Right atrium auricular region (tissue), 2 donors: ENCODE measurements around the gene CSNK2B. TPM values are rescaled to one million over a fixed set of nuclear protein-coding genes. Genes with fewer than 3 reads are reported as not detected.

Experiments used
- DNase-seq: peaks from one replicate; pipeline ENCODE4 v3.0.0-alpha.2; 2019; ENCODE audit warnings: low spot score
- H3K27ac ChIP-seq, 2 donors: fragments of 200-600 bp; sonication (generic); 1 replicate in 1 of 2; 2 replicates in 1 of 2; pipeline ENCODE4 v1.5.1; 2016 to 2019
- H3K27me3 ChIP-seq, 2 donors: fragments of 200-600 bp; sonication (generic); one replicate each; pipeline versions ENCODE4 v1.5.1 to v1.6.0; 2017 to 2019
- H3K36me3 ChIP-seq: fragments of 200-600 bp; sonication (generic); one replicate; pipeline ENCODE4 v1.5.1; 2016
- H3K4me1 ChIP-seq, 2 donors: fragments of 200-600 bp; sonication (generic); one replicate each; pipeline versions ENCODE4 v1.5.1 to v1.6.0; 2017 to 2019
- H3K4me3 ChIP-seq, 2 donors: fragments of 200-600 bp; sonication (generic); 1 replicate in 1 of 2; 2 replicates in 1 of 2; pipeline ENCODE4 v1.5.1; 2017 to 2019; ENCODE audit warnings: mild to moderate bottlenecking in 1 of 2, moderate library complexity in 1 of 2
- H3K9me3 ChIP-seq, 2 donors: fragments of 200-600 bp; sonication (generic); one replicate each; pipeline ENCODE4 v1.5.1; 2019
- total RNA-seq, 2 donors: library from RNA; depleted of rRNA; stranded (reverse); fragments of >200 nt; gene quantifications; one replicate each; pipeline ENCODE4 v1.1.0, GENCODE V29; 2016
- TF ChIP-seq, protein P1 (sequence below), 2 donors: fragments of 200-600 bp; sonication (generic); IDR thresholded peaks; one replicate each; pipeline ENCODE4 v1.5.1; 2019; ENCODE audit warnings: antibody characterized with exemption in 2 of 2

The CSNK2B gene
- total RNA-seq, 2 donors from 2014 or later = 242 to 243 TPM

DNA sequence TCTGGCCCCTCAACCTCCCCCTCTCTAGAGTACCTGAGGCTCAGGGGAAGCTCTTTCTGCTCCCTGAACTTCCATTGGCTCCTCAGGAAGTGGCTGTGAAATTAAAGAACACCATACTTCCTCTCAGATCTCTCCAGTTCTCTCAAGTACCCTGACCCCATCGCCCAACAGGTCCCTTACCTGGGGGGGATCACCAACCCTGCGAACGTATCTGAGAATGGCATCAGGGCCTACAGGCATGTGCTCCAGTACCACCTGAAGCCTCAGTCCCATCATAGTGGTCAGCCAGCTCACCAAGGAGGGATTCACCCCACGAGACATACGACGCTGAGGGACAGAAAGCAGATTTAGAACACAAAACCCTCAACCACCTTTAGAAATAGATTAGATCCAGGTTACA, 25.3 kb upstream of the CSNK2B start:
- no peak for DNase-seq
- no peak overlapping the region for H3K4me3 ChIP-seq
- TF ChIP-seq, protein P1, sequence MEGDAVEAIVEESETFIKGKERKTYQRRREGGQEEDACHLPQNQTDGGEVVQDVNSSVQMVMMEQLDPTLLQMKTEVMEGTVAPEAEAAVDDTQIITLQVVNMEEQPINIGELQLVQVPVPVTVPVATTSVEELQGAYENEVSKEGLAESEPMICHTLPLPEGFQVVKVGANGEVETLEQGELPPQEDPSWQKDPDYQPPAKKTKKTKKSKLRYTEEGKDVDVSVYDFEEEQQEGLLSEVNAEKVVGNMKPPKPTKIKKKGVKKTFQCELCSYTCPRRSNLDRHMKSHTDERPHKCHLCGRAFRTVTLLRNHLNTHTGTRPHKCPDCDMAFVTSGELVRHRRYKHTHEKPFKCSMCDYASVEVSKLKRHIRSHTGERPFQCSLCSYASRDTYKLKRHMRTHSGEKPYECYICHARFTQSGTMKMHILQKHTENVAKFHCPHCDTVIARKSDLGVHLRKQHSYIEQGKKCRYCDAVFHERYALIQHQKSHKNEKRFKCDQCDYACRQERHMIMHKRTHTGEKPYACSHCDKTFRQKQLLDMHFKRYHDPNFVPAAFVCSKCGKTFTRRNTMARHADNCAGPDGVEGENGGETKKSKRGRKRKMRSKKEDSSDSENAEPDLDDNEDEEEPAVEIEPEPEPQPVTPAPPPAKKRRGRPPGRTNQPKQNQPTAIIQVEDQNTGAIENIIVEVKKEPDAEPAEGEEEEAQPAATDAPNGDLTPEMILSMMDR (IDR thresholded peaks at IDR 0.05) = no peak
- H3K27ac ChIP-seq = no peak overlapping the region
- H3K9me3 ChIP-seq = no peaks in the 10 kb centered on the region
- no peaks in the 10 kb centered on the region for H3K4me1 ChIP-seq
- peaks cover 100% of the 10 kb centered on the region for H3K36me3 ChIP-seq
- no peaks in the 10 kb centered on the region for H3K27me3 ChIP-seq

DNA sequence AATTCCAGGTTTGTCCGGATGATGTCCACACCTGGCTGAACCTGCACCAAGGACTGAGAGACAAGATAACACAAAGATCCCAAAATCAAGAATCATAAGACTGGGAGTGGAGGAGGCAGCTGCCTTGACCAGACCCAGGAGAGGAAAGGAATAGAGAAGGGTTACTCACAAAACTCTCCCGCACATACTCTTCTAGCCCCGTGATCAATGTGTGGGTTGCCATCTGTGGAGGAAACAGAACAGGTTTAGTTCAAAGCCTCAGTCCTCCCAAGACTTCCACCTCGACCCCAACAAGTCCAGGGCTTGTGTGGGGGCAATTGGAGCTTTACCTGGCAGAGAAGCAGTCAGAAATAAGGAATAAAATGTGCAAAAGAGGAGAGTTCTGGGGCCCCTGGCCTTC, 24.5 kb upstream of the CSNK2B start:
- TF ChIP-seq, protein P1 (IDR thresholded peaks at IDR 0.05) = no peak
- no peak overlapping the region for H3K4me3 ChIP-seq
- no peak for DNase-seq
- H3K27me3 ChIP-seq = no peaks in the 10 kb centered on the region
- H3K36me3 ChIP-seq = peaks cover 100% of the 10 kb centered on the region
- H3K9me3 ChIP-seq = no peaks in the 10 kb centered on the region
- H3K27ac ChIP-seq = no peak overlapping the region
- H3K4me1 ChIP-seq = no peaks in the 10 kb centered on the region

DNA sequence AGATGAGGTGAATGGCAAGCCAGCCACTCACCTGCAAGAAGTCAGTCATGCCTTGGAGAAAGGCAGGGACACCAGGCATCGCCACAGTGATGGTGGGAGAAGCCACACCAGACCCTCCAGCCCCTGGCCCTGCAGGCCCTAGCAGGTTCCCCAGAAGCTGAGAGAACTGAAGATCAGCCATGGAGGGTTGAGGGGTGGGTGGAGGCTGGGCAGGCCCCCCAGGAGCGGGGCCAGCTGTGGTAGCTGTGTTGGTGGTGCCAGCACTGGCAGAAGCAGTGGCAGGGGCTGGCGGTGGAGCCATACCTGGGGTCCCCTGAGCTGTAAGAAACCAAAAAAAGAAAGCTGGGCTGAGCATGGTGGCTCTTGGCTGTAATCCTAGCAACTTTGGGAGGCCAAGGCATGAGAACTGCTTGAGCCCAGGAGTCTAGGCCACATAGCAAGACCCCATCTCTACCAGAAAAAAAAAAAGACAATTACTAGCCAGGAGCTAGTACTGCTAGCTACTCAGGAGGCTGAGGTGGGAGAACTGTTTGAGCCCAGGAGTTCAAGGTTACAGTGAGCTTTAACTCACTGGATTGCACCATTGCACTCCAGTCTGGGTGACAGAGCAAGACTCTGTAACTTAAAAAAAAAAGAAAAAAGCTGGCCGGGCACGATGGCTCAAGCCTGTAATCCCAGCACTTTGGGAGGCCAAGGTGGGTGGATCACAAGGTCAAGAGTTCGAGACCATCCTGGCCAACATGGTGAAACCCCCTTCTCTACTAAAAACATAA, 22.9 kb upstream of the CSNK2B start:
- Histone ChIP-seq H3K36me3 (peaks cover 100% of the 10 kb centered on the region), H3K4me3 (no peak overlapping the region), H3K27me3 (no peaks in the 10 kb centered on the region), H3K4me1 (no peaks in the 10 kb centered on the region), H3K27ac (no peak overlapping the region), H3K9me3 (no peaks in the 10 kb centered on the region)
- TF ChIP-seq, protein P1 (IDR thresholded peaks at IDR 0.05) = no peak
- no peak for DNase-seq

DNA sequence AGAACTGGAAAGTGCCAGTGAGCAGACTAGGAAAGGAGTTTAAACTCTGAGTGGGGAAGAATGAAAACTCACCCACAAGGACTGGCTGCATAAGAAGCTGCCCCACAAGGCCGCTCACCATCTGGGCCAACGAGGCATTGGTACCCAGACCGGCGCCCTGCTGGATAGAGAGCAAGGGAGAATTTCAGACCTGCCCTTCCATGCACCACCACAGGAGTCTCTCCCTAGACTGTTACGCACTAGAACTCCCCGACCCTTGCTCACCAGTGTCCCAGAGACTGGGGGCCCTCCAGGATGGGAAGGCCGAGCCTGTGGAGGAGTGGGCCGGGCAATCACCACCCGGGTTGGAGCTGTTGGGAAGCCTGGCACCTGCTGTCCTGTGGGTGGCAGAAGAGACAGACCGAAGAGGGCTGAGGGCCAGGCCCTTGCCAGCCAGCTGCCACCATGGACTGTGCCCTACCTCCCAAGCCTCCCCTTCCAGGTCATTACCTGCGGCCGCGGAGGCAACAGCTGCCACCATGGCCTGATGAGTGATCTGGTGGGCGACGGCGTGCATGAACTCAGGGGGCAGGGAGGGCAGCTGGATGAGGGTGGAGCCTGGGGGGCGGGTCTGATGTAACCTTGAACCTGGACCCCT, 21.9 kb upstream of the CSNK2B start:
- no peaks in the 10 kb centered on the region for H3K27me3 ChIP-seq
- no peaks in the 10 kb centered on the region for H3K4me1 ChIP-seq
- no peaks in the 10 kb centered on the region for H3K9me3 ChIP-seq
- no peak overlapping the region for H3K4me3 ChIP-seq
- TF ChIP-seq, protein P1 (IDR thresholded peaks at IDR 0.05) = no peak
- H3K27ac ChIP-seq = no peak overlapping the region
- DNase-seq = no peak
- H3K36me3 ChIP-seq = peaks cover 100% of the 10 kb centered on the region

DNA sequence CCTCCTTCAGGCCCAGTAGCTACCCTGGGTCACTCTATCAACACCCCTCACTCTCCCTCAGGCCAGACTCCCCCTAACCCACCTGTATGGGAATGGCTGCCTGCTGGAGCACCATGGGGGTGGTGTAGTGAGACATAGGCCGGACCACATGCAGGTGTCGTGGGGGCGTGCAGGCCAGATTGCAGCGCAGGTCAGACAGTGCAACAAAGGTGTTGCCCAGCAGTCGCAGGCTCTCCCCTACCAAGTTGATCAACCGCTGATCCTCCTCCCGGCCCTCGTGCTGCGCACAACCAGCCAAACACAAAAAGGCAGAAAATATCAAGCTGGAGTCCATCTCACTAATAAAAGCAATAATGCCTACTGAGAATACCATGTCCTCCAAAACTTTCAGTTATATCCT, 20.6 kb upstream of the CSNK2B start:
- no peak for DNase-seq
- TF ChIP-seq, protein P1 (IDR thresholded peaks at IDR 0.05) = no peak
- no peaks in the 10 kb centered on the region for H3K9me3 ChIP-seq
- H3K4me1 ChIP-seq = no peaks in the 10 kb centered on the region
- H3K27ac ChIP-seq = no peak overlapping the region
- peaks cover 100% of the 10 kb centered on the region for H3K36me3 ChIP-seq
- no peak overlapping the region for H3K4me3 ChIP-seq
- H3K27me3 ChIP-seq = no peaks in the 10 kb centered on the region
